Hippocampal formation (tissue), 2 donors: Measurements from ENCODE around the gene COMMD9.

ENCODE experiments used
- DNase-seq, 2 donors: peaks; one replicate each; lab custom pipeline; 2025; lab: John Stamatoyannopoulos, UW

COMMD9 gene

DNA sequence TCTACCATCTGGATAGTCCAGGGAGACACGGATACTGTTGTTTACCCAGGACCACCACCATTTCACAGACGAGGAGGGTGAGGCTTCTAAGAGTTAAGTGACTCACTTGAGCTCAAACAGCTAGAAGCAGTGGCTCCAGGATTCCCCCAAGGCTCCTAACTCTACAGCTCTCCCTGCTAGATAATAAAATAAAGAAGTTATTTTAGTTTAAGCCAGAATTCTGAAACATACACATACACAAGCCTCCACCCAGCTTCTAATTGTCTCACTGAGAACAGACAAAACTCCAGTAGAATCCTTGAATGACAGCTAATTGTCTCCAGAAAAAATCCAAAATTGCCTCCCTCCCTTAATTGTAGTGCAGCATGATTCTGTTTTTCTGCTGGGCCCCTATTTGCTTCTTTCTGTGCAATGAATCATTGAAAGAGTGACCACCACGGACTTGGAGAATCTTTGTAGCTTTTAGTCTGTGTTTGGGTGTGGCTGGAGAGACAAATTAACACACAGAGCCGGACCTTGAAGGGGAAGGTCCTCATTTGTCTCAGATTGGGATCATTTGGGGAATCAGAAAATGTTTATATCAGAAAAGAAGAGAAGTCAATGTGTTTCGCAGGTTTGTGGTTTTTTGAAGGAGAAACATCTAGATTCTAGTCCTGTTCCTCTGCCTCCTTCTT is 64.9 kb downstream of the COMMD9 start:
- DNase-seq = no peak

DNA sequence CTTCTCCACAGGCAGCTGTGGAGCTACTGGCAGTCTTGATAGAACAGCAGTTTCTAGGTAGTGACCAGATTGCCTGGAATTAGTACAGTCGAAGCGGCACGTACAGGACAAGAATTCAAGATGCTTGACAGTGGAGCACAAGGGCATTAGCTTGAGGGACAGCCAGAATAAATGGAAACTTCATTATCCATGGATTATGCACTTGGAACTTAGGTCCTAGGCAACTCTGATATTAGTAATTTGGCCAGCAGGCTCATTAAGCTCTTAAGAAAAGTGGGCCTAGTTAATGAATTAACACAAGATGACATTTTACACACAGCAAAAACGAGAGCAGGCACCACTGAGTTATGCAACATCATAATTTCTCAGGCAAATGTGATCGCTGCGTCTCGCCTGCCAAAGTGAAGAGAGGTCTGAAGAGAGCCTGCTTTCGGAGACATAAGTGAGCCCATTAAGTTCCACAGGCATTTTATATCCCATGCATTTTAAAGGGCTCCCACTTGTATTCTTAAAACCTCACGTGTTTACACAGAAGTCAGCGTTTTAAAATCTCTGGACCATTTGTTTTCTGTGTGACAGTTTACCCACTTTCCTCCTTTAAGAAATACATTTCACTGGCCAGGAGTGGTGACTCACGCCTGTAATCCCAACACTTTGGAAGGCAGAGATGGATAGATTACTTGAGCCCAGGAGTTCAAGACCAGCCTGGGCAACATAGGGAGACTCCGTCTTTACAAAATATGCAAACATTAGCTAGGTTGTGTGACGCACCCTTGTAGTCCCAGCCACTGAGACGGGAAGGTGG is 66.2 kb downstream of the COMMD9 start:
- no peak for DNase-seq
